Measurements from ENCODE around the gene SORBS2.

The SORBS2 gene

DNA sequence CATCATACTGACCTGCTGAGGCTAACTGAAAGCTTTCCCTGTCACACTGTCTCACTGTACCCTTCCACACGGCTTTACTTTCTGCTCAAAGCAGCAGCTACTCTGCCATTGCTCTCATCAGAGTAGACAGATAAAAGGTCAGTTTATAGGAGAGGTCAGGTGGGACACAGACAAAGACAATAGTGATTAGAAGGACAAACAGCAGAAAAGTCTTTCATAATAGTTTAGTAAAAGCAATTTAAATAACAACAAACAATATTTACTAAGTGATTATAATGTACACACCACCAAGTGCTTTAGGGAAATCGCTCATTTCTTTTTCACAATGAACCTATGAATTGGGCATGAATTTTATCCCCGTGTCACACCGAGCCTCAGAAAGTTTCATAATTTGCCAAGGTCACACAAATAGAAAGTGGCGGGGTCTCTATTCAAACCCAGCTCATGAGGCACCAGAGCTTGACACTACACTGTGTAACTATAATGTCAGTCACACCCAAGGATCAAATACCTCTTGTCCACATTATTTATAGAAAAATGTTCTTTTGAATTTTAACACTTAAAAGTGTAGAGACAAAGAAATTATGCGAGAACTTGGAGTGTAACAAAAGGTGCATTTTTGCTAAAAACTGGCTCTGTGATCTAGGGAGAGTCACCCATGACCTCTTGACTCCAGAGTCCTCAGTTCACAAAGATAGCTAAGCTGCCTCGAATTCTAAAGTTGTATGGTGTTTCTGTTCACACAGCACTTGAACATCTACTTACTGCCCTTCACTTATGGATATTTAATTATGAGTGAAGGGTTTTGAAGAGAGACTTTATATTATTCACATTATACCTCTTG, 24.5 kb upstream of the SORBS2 start:
- no peak for DNase-seq

DNA sequence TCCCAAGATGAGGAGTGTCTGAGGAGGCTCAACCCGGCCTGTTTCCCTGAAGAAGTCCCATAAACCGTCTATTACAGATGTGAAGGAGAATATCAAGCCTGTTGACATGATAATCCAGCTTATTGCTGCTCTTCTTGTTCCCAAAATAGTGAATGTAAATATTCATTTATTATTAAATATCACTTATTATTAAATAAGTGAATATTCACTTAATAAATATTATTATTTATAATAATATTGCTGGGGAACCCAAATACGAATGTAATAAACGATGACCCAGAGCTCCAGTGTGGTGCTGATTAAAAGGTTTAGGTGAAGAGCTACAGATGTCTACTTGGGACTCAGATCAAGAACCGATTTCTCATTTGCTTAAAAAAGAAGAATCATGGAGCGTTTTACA, 23.8 kb upstream of the SORBS2 start:
- no peak for DNase-seq

DNA sequence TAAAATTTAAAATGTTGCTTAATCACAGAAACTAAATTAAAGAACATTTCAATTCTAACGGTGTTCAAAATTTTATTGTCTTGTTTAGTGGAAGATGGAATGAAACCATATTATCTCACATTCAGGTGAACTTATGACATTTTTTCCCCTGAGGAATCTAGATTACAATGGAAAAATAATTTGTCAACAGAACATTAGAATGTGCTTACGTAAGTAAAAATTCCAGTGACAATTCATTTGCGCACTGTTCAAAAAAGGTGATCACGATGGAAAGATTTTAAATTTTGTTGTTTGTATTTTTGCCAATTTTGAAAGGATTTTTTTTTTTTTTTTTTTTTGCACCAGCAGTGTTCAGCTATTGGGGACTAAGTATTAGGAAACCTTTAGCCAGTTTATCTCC, 23.3 kb upstream of the SORBS2 start:
- no peak for DNase-seq

DNA sequence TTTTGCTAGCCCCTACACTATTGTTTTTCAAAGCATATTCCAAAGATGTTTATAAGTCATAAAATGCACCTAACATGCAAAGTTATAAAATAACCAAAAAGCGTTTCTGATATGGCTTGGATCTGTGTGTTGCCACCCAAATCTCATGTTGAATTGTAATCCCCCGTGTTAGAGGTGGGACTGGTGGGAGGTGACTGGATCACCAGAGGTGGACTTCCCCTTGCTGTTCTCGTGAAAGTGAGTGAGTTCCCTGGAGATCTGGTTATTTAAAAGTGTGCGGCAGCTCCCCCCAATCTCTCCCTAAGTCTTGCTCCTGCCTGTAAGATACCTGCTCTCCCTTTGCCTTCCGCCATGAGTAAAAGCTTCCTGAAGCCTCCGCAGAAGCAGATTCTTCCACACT, 22.8 kb upstream of the SORBS2 start:
- DNase-seq, result no peak

DNA sequence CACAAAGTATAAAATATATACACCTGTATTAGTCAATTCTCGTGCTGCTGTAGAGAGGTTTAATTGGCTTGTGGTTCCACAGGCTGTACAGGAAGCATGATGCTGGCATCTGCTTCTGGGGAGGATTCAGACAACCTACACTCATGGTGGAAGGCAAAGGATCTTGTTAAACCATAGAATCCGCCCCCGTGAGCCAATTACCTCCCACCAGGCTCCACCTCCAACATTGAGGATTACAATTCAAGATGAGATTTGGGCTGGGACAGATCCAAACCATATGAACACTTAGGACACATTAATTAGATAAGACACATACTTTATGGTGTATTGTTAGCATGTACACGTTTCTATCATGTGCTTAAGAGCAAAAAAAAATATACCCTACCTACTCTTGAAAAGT, 22.1 kb upstream of the SORBS2 start:
- DNase-seq, result no peak

DNA sequence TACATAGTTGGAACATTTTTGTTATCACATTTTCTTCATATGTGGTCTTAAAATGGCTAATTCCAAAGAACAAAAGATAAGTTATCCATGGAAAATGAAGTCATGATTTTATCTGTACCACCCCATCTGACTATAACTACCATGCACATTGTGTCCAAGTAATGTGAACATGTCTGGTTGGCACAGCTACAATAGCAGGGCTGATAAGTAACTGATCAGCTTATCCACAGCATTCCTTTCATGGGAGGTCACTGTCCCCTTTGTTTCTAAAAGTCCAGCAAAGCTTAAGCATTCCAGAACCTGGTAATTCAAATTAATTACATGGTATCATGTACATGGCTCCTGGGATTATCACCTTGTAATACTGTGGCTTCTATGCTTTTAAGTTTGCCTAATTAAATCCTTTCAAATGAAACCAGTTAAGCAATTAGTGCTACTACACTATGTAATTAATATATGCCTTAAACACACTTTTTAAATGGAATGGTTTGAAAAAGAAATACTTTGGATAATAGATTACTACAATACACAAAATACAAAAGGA, 21.1 kb upstream of the SORBS2 start:
- DNase-seq, result no peak

DNA sequence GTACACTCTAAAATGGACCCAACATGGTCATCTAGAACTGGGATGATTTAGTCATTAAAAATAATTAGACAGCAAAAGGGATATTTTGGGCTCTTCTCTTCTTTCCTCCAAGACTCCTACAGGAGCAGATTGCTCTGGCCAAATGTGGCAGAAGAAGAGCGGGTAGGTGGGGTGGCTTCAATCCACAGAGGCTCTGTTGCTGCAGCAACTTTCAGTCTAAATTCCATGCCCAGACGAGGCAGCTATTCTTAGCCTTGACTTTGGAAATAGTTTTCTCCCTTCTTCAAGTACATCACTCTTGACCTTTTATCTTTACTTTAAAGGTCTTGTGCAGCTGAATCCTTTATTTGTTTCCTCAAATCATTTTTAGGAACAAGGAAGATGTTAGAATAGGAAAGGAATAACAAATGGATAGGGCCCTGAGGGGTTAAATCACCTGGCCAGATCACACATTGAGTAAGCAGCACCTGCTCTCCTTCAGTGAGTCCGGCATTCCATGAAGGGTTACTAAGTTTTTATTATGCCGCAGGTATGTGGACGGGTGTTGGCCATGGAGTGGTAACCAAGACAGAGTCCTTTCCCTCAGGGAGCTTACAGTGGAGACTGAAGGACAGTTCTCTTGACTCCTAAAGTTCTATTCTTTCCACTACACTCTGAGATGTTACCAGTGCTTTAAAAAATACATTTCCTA, 19.3 kb upstream of the SORBS2 start:
- DNase-seq, result no peak

DNA sequence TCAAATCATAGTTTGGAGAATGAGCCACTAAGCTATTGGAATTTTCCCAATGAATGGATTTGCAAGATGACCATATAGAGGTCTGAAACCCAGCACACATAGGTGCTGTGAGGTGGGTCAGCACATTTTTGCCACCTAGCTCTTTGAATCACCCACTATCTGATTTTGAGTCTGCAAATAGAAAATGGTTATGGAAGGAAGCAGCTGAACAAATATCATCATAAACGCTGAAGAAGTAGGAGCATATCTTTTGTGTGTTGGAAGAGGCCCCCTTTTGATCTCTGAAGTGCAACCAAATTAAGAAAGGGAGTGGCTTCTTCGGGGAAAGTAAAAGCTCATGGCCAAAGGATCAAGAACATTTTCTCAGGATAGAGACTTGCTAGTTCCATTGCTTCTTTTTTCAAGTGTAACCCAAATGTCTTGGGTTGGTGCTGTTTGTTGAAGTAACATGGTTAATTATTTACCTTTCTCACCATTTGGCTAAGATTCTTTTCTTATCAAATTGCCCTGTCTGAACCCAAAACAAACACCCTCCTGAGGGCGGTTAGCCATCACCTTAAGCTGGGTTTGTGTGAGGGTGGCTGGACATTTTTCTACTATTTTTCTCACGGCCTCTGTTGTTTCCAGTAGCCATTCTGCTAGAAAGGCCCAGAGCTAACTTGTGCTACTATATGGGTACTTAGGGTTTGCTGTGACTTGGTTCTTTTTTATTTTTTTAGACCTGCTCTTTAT, 18.4 kb upstream of the SORBS2 start:
- DNase-seq, result no peak

DNA sequence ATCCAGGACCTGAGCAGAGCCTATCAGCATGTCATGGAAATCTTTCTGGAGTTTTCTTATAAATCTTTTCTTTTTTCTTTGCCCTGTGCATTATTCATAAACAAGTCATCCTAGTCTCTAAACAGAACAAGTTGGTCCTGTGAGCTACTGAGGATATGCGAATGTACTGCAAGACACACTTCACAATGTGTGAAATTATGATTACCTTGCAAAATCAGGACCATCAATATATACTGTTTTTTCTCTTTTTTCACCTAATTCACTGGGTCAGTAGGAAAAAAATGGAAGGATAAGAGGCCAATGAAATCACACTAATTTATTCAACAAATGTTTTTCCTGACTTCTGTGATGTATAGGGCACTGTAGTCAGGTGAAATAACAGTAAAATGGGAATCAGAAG, 14.4 kb upstream of the SORBS2 start:
- DNase-seq, result no peak

DNA sequence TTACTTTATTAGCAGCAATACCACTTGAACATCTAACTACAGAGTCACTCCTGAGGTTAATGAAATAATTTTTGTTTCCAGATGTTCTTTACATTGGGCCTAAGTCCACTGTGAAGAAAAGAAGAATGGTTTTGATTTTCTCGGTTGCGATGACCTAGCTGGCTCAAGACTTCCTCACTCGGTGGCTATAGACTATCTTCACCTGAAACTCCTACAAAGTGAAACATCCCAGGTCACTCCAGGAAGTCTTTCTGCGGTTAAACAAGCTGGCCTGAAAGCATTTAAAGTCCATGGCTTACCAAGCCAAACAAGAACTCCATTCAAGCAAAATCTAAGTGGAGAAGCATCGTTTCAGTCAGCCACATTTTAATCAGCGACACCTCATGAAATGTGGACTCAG, 13.7 kb upstream of the SORBS2 start:
- DNase-seq, result no peak

DNA sequence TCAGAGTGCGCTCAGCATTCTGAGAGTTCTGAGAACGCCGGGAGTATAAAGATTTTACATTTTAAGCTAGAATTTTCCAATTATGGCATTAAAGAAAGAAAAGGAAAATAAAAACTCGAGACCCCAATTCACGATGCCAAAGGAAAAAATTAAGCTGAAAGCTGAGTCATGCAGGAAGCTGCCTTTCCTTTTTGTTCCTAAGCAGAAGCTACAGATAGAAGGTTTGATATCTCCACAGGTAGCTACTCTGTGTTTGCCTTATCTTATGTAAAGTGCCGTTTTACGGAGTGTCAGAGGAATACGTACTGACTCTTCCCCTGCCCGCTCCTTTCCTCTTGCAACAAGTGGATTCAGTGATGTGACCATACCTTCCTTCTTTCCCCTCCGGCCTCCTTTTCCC, 10.8 kb upstream of the SORBS2 start:
- no peak for DNase-seq

DNA sequence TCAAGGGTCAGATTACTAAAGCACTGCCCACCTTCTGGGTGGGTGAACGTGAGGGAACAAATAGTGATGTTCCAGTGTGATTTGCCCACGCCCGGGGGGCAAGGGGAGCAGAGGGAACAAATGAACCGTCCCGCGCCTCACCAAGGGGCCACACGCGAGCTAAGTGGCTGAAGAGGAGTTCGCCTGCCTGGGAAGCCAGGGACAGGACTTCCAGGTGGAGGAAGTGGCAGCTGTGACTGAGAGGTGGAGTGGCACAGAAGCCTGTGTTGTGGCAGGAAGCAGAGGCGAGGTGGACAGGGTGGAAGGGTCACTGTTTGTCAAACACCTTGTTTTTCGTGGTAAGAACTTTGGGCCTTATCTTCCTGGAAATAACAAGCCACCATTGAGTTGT, 9.0 kb upstream of the SORBS2 start:
- no peak for DNase-seq

DNA sequence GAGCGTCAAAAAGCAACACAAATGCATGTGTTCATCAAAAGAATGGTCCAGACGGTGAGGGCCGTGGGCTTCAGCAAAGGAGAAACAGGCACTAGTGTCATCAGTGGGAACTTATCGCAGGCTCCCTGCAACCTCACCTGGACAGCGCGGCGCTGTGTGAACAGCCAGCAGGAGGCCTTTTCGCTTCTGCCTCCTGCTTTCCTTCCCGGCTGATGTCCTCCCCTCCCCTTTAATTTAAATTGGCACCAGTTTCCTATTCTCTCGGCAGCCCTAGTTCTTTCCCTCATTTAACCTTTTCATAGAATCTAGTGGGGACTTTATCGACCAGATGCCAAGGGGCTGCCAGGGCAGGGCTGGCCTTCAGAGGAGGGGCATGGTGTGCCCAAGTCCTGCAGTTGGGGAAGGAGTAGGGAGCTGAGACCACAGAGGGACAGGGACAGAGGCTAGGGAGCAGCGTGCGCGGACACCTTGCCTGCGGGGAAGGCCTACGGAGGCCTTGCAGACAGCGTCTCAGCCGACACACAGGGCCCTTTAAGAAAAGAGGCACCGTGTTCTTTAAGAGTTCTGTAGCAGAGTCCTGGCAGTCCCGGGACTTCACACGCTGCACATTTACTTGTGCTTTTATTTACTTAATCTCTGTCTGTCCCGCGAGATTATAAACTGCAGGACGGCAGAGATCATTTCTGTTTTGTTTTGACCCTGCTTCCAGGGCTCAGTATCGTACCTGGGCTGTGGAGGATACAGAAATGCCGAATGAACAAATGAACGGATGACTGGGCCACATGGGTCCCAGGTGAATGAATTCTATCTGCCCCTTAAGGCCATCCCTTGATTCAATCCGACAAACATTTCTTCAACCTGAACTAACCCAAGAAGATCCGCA, 8.4 kb upstream of the SORBS2 start:
- DNase-seq, result no peak

DNA sequence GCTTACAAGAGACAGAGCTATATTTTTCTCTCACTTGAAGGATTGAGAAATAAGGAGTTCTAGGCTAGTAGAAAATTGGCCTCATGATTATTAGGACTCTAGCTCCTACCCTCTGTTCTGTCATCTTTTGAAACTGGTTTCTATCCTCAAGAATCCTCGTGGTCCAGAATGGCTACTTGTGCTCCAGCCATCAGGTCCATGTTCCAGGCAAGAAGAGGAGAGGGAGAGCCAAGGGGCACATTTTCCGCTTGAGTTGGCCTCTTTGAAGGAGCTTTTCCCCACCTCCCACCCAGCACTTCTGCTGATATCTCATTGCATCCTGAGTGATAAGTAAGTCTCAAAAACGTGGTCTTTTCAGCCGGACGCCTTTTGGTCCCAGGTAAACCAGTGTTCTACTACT, 7.2 kb upstream of the SORBS2 start:
- DNase-seq, result no peak

DNA sequence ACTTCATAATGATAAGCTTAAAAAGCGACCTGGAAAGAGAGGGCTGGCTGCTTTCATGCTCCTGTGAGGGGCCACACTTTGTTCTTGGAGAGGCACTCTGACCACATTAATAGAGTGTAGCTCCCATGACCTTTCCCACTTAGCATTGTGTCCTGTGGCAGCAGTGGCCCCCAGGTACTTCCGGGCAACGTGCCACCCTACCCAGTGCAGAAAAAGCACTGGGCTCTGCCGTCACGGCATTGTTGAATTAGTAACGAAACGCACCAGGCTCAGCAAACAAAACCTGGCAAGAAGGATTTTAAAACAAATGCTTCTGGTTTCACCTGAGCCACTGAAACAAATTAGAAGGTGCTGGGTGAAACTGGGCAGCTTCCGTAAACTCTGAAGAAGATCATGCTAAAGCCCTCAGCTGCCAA, 5.4 kb upstream of the SORBS2 start:
- no peak for DNase-seq

DNA sequence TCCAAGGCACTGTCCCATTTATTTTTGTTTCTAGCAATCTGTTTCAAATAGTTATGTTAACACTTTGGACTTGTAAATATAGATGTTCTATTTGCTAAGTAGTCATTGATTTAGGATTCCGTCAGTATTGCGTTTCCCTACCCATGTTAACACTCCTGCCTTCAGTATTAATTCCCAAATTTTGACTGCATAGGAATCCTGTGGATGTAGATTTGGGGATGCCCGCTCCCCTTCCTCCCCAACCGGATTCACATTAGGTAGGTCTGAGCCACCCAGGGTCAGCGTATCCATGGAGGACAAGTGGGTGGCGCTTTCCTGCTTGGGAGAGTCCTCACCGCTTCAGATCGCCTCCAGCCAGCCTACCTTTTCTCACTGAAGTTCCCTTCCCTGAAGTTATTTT, 1.1 kb upstream of the SORBS2 start:
- no peak for DNase-seq

DNA sequence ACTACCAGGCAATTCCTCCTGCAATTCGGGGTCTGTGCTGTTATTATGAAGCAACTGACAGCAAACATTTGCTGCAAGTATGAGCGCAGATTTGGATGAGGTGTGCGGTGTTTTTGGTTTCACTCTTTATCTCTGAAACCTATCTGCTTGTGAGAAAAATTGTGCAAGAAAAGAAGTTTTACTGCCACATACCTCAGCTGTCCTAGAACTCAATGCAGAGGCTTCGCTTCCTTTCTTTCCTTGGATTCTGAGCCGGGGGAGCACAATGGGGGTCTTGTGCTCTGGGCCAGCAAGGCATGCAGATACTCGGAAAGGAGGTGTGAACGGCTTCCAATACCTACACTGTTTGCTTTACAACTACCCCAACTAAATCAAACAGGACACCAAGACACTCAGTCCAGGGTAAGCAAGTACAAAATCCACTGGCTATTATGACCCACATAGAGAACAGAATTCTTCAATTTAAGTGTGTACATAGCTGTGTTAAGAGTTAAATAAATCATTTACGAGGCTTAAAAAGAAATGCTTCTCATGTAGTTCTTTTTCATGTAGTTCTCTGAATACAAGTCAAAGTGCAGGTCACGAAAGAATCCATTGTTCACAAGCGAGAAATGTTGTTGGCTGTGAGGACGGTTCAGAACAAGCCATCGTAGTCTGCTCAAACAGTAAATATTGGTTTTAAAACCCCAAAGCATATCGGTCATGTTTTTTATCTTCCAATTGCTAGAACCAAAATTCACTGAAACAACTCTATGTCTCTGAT, 1.1 kb downstream of the SORBS2 start:
- no peak for DNase-seq

DNA sequence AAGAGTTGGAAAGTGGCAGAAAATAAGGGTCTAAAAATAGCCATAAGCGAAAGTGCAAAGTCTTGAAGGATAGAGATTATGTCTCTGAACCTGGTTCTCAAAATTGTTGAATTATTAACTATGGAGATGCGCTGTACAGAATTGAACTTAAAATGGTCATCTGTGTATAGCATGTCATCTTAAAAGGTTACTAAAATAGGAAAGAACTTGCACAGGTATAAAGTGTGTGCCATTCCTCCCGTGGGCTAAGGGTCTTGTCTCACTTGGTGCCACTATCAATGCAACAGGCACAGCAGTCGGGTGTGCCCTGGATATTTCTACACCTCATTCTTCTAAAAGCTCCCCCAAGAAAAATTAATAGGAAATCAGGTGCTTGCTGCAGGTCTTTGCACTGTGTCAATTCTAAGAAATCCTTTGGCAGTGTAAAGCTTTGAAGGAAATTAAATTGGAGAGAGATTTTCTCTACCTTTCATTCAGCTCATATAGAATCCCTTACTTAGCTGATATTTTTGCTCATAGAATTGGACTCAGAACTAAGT, 2.4 kb downstream of the SORBS2 start:
- no peak for DNase-seq

DNA sequence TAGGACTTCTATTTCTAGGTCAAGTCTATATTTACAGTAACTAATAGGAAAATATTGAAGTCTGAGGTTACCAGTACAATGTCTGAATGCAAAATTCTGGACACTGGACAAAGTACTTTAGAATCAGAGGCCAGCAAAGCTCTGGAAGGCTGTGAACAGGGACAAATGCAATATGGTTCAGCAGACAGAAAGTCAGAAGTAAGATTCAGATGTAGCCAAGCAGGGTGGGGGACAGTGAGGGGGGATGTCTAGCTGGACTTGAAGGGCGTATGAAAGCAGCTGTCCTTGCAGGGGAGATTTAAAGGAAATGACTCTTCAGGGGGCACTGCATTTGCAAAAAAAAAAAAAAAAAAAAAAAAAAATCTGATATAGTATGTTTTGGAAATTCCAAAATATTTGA, 2.9 kb downstream of the SORBS2 start:
- no peak for DNase-seq

DNA sequence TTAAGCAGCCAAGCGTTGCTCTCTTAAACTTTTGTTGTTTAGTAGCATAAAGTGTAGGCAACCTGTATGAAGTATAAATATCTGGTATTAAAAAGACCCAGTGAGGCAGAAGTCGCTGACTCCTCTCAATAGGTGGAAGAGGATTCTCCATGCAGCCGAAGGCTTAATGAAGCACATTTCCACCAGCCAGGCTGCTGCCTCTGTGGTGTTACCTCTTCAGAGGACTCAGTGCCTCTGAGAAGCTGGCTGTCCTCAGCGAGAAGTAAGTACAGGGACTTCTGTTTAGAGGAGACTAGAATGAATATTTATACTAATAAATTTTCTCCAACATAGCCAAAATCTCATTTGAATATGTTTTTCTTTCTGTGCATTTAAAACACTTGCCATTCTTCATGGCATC, 6.0 kb downstream of the SORBS2 start:
- DNase-seq, result no peak

DNA sequence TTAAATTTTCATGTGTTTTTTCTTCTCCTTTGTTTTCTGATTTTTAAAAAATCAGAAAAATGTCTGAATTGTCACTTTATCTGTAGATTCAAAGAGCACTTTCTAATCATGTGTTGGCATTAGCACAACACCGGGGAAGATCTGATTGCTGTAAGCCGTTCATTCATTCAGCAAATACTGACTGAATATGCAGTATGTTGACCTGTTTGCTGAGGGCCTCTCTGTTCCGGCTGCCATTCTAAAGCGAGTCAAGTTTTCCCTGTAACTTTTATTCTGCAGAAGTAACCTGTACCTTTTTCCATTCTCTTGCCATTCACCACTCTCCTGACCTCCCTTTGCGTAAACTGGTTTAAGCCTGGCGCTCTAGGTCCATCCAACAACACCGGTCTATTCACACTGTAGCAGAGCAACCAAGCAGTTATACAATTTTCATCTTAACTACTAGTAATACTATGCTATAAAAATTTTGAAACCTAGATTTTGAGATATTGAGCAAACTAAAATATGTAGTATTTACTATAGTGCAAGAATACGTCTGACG, 6.7 kb downstream of the SORBS2 start:
- DNase-seq, result no peak
